HG03354 (cell line): Measurements from ENCODE around the gene GMDS.
"Not testable (repeated sequence)": the region's sequence is repeated elsewhere in the genome, so short reads cannot be mapped to it uniquely, and the experiment has no call there.

ENCODE experiments used
- ATAC-seq: cut with Tn5 transposase; IDR thresholded peaks from one replicate; pipeline ENCODE4 v1.9.1; 2021; ENCODE audit warnings: mild to moderate bottlenecking; ENCODE audit not compliant: unreplicated experiment, poor library complexity, severe bottlenecking

The GMDS gene

DNA sequence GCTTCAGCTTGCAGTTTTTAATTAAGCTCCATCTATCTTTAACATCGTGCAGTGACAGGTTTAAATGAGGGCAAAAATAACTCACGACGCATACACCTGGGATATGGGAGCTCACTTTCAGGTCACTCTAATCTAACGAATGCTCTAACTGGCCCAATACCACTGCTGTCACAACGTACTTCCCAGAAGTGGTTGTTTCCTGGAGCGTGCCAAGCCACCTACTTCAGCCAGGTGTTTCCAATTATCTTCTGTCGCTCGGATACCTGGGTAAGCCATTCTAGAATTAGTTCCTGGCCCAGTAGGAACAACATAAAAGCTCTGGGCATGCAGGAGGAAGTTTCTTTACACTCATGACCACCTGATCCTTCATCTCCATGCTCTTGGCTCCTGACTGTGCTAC, 488.3 kb downstream of the GMDS start:
- no peak for ATAC-seq

- ATAC-seq = no peak
Measured at GRCh38 chr6:1756472-1757129, 488.8 kb downstream of the GMDS start.

DNA sequence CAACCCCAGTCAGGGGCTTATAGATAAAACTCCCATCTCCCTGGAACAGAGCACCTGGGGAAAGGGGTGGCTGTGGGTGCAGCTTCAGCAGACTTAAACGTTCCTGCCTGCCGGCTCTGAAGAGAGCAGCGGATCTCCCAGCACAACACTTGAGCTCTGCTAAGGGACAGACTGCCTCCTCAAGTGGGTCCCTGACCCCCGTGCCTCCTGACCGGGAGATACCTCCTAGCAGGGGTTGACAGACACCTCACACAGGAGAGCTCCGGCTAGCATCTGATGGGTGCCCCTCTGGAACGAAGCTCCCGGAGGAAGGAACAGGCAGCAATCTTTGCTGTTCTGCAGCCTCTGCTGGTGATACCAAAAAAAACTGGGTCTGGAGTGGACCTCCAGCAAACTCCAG, 494.3 kb downstream of the GMDS start:
- not testable (repeated sequence) for ATAC-seq

- ATAC-seq = no peak
Measured at GRCh38 chr6:1749041-1749440, 496.4 kb downstream of the GMDS start.

GRCh38 chr6:1747531-1747930, 497.9 kb downstream of the GMDS start:
- no peak for ATAC-seq

GRCh38 chr6:1747003-1747402, 498.4 kb downstream of the GMDS start:
- no peak for ATAC-seq

DNA sequence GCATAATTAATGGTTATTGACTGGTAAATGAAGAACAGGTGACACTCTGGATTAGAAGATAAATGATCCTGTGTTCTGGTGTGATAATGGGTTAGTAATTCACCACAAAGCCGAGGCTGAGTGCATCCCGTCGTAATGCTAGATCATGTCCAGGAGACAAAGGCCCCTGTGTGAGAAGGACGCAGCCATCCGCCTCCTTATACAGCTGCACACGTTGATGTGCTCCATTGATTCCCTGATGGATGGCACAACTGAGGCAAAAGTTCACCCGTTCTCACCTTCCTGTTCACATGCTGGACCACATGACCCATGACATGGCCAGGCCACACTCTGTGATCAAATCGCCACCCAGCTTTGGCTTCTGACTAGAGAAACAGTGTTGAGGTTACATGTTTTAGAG, 499.6 kb downstream of the GMDS start:
- ATAC-seq = no peak

DNA sequence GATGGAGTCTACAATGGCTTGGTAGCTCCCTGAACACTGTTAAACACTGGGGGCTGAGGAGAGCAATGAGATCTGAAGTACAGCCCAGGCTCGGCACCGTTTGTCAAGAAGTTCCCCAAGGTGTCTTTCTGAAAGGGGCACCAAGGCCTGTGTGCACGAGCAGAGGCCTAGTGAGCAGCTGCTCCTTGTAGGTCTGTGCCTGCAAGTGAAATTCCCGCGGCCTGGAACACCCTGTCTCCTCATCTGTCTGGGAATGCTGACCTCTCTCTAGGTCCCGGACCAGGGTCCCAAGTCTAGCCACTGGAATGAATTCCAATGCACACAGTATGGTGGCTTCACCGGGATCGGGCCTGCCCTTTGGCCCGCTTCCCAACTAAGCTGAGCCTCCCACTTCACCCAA, 500.9 kb downstream of the GMDS start:
- ATAC-seq = no peak

DNA sequence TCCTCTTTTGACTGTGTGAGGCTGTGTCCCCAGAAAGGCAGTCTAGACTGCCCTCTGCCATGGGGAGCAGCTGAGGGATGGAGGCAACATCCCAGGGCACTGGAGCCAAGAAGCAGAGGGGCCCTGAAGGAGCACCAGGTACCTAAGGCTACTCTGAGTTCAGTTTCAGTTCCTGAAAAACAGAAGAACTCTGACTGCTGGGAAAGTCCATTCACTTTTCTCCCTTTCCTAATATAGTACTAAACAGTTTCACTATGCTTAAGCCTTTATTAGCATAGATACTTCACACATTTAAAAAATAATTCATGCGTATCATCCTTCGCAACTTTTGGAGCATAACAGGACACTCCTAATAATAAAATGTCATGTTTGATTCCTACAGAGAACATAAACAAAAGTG, 505.7 kb downstream of the GMDS start:
- peak; percentile 93 for ATAC-seq

GRCh38 chr6:1739220-1739619, 506.2 kb downstream of the GMDS start:
- ATAC-seq = peak; percentile 24

DNA sequence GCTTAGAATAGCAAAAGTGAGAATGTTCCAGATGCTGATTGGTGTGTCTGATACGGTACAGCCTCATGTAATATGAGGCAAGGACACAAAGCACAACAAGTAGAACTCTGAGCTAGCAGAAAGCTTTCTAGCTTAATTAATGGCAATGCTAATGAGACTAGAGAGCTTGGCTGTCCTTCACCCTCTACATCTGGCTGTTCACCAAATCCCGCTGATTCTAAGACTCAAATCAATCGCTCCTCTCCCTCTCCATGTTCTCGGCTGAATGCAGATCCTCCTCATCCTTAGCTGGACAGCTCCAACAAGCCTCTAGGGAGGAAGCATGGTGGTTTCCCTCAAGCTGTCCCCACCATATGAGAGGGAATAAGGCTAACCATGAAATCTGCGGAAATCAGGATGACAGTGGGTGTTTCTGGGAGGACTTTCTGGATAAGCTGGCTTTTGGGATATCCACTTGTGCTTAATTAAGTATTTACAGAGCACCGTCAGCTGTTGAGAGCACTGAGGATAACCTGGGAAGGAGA, 506.8 kb downstream of the GMDS start:
- no peak for ATAC-seq

DNA sequence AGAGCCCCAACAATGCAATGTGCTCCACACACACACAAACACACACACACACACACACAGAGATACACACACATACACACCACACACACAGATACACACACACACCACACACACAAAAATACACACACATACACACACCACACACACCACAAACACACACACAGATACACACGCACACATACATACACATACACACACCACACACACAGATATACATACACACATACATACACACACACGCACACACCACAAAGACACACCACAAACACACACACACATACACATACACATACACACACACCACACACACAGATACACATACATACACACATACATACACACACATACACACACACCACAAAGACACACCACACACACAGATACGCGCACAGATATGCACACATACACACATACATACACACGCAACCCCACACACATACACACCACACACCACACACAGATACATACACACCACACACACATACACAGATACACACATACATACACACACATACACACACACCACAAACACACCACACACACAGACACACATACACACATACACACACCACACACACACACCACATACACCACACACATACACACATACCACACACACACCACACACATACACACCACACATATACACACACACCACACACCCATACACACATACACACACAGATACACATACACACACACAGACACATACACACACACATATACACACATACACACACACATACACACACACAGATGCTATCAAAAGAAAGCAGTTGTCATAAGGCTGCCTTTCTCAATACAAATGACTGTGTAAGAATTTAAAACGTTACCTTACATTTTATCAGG, 507.7 kb downstream of the GMDS start:
- ATAC-seq = no peak

DNA sequence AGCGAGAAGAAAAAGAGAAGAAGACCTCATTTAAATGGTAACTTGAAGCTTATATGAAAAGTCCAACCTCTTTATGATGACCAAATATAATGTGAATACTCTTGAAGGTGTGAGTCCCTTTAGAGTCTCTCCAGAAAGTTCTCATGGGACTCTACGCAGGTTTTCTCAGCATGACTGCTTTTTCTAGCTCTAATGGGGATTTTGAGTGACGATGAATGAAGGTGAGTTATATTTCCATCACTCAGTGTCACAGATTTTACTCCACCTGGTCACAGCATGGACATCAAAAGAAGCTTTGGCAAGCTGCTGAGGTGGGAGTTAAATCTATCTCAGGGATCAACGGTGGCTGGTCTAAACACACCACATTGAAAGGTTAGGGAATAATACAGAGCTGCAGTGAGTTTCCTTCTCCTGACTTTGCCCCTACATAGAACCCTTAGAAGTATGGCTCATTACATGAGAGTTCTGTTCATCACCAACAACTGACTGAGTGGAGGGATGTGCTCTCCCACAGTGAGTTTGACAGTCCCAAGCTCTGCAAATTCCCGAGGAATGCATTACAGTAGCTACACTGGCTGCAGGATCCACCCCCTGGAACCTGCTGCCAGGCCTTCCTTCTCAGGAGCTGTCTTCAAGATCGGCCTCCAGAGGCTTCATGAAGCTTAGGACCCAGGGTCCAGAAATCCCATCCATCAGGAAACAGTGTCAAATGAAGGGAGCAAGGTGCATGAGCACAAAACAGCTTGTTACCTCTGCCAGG, 508.9 kb downstream of the GMDS start:
- ATAC-seq = no peak

DNA sequence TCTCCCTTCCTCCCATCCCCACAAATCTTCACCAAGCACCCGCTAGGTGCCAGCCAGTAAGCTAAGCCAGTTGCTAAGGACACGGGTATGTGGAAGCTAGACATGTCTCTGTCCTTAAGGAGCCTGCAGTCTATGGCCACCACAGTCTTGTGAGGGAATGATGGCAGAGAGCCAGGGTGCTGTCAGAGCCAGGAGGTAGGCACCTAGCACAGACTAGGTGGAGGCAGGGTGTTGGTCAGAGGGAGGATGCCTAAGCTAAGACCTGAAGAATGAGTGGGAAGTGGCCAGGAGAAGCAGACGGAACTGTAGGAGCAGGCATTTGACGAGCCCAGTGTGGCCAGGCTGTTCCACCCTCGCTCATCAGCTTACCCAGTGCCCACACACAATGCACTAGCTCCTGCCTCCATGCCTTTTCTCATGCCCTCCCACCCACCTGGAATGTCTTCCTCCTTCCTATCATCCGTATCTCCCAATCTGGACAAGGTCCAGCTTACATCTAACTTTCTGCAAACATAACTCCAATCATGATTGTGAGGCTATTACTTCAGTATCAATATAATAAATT, 510.1 kb downstream of the GMDS start:
- no peak for ATAC-seq

GRCh38 chr6:1730882-1731281, 514.5 kb downstream of the GMDS start:
- ATAC-seq = no peak

DNA sequence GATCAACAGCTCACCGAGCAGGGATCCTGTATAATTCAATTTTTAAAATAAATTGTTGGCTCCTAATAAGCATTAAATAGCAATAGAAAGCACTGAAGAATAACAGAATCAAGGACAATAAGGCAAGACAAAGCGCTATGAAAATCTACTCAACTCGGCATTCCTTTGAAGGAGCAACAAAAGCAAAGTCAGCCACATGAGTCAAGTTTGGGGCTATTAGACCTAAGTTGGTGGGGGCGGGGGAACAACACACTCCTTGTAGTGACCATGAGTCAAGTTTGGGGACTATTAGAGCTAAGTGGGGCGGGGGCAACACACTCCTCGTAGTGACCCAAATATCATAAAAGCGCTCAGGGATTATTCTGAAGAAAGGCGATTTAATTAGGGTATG, 515.7 kb downstream of the GMDS start:
- ATAC-seq = no peak

DNA sequence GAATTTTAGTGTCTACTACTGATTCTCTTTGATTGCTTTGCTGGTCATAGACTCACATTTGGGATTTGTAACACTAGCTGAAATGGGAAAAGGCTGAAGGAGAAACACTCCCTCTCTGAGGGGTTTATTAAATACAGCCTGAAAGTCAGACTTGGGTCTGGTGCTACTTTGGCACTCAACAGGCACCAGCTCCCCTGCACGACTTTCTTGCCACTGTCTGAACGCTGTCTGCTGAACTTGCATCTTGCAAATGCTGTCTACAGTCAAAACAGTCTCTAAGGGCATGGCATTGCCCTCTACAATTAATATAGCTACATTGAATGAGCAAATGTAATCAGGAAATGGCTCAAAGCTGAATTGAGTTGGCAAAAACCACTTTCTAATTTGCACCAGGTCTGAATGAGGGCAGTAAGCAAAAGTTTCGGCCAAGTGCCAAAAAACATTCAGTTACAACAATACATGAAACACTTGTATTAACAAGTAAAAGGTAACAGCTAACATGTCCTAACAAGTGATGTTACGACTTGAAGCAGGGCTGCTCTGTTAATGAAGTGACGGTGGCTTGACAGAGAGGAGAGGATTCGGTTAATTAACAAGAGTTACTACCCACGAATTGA, 516.2 kb downstream of the GMDS start:
- no peak for ATAC-seq

GRCh38 chr6:1726341-1726768, 519.0 kb downstream of the GMDS start:
- ATAC-seq = no peak

GRCh38 chr6:1724616-1725015, 520.8 kb downstream of the GMDS start:
- ATAC-seq = no peak

GRCh38 chr6:1724124-1724523, 521.3 kb downstream of the GMDS start:
- ATAC-seq = no peak
